Right renal pelvis (tissue), 4 donors: ENCODE measurements around the gene BOLA3. TPM values are rescaled to one million over a fixed set of nuclear protein-coding genes. Genes with fewer than 3 reads are reported as not detected.
"Not testable (repeated sequence)": the region's sequence is repeated elsewhere in the genome, so short reads cannot be mapped to it uniquely, and the experiment has no call there.

Experiments used
- DNase-seq, 4 donors: peaks; one replicate each; pipeline ENCODE4 v3.0.0-alpha.2; 2013; ENCODE audit warnings: low read depth in 4 of 4, low spot score in 3 of 4, missing footprints in 1 of 4
- polyA plus RNA-seq, 4 donors: library from polyadenylated mRNA; unstranded; fragments of 120-200 nt; gene quantifications; one replicate each; pipeline ENCODE4 v1.2.1, GENCODE V29; 2013; ENCODE audit not compliant: insufficient read length in 4 of 4

BOLA3 gene
- 10 to 100 TPM; 29.5 to 36.5 (median 32.5) TPM for polyA plus RNA-seq

GRCh38 chr2:74147727-74148456, at the start of gene BOLA3:
Gene BOLA3, minus strand, starts transcription at chr2:74147912. Its CDS starts 38 bp downstream, at chr2:74147874.
- peak; percentile 57 to 69 (median 62) for DNase-seq

- DNase-seq: no peak
These were observed 49.3 kb upstream of the BOLA3 start for GRCh38 chr2:74197049-74197448.

- DNase-seq: no peak
These were observed 47.1 kb upstream of the BOLA3 start for GRCh38 chr2:74194799-74195198.

GRCh38 chr2:74191596-74192380, 44.1 kb upstream of the BOLA3 start:
- no peak for DNase-seq

- no peak for DNase-seq
These were observed 41.0 kb upstream of the BOLA3 start for GRCh38 chr2:74188696-74189095.

- DNase-seq: no peak
These were observed 40.4 kb upstream of the BOLA3 start for GRCh38 chr2:74188018-74188601.

- not testable (repeated sequence) for DNase-seq
These were observed 39.0 kb upstream of the BOLA3 start for GRCh38 chr2:74186706-74187105.

GRCh38 chr2:74186038-74186437, 38.3 kb upstream of the BOLA3 start:
- DNase-seq: no peak

- DNase-seq: no peak
These were observed 36.2 kb upstream of the BOLA3 start for GRCh38 chr2:74183878-74184277.

GRCh38 chr2:74181739-74182138, 34.0 kb upstream of the BOLA3 start:
- DNase-seq: no peak

GRCh38 chr2:74179063-74179865, 31.6 kb upstream of the BOLA3 start:
- no peak for DNase-seq

- peak; percentile 97 to 98 (median 98) for DNase-seq
These were observed 30.7 kb upstream of the BOLA3 start, which contains the start of gene MOB1A for GRCh38 chr2:74178211-74179062. Gene MOB1A, minus strand, starts transcription at chr2:74178879. Its CDS starts 205 bp downstream, at chr2:74178674.

GRCh38 chr2:74177696-74178095, 30.0 kb upstream of the BOLA3 start:
- no peak for DNase-seq

- DNase-seq: no peak
These were observed 27.2 kb upstream of the BOLA3 start for GRCh38 chr2:74174909-74175308.

- no peak for DNase-seq
These were observed 21.0 kb upstream of the BOLA3 start for GRCh38 chr2:74168739-74169138.

- no peak for DNase-seq
These were observed 17.0 kb upstream of the BOLA3 start for GRCh38 chr2:74164761-74165160.

- no peak for DNase-seq
These were observed 15.2 kb upstream of the BOLA3 start for GRCh38 chr2:74162951-74163350.

- DNase-seq: no peak
These were observed 8.1 kb upstream of the BOLA3 start for GRCh38 chr2:74155830-74156229.

- no peak for DNase-seq
These were observed 5.2 kb upstream of the BOLA3 start for GRCh38 chr2:74152954-74153353.
